NCI-H1105 (cell line): ENCODE results near the gene RBMS1.

Experiments used
- DNase-seq: peaks from one replicate; lab custom pipeline; 2025; lab: John Stamatoyannopoulos, UW

RBMS1 gene

DNA sequence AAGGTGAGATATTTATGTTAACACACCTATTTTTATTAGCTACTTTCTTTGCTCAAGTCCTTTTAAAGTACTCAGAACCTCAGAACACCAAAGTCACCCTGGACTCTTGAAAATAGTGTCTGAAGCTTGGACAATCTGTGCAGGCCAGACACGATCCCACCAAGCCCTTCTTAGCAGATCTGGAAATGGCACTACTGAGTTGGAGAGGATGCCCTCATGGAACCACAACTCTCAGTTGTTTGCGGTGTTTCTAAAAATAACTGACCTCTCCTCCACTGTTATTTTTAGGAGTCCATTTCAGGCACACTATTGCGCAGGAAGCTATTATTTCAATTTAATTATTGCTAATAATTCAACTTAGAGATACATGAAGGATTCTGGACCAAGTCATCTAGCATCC is 190.1 kb downstream of the RBMS1 start:
- DNase-seq, result no peak

DNA sequence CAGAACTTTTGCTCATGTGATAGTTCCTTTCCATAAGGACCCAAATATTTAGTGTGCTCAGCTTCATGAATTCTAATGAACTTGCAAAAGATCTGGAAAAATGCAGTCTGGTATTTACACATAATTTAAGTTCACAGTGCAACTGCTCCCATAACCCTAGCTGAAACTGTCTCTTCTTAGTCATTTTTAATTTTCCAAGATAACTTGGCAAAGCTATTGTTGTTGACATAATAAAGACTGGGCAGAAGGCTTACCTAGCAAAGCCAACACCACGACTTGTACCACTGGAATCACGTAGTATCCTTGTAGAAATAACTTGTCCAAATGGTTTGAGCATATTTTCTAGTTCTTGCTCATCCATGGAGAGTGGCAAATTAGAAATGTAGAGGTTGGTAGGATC is 190.5 kb downstream of the RBMS1 start:
- no peak for DNase-seq

DNA sequence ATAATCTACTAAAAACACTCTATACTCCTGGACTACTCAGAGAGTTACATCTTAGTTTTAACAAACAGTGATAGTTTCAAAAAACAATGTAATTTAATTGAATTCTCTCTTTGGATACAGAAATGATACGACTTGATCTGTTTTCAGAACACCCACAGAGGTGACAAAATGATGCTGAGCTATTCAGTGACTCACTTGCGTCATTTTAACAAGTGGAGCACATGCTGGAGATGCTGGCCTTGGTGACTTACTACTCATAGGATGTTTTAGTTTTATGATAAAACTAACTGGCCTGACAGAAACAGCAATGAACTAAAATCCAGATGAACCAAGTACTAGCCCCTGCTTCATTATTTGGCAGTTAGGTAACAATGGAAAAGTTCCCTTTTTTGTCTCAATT is 192.2 kb downstream of the RBMS1 start:
- DNase-seq, result no peak

DNA sequence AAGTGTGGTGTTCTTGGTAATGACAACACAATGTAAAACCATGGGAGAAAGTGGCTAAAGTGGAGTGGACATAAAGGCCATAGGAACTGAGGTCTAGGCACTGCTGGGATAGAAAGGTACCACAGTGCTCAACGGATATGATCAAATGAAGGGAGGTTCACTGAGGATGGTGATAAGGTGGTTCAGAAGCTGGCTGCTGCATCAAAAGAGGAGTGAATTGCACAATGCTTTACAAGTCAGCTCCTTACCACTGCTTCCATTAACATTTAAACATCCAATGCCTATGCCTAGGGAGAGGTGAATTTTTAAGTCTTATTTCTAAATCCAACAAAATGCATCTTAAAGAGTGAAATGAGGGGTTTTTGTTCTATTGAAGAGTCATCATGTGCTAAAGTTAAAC is 193.4 kb downstream of the RBMS1 start:
- DNase-seq, result no peak

DNA sequence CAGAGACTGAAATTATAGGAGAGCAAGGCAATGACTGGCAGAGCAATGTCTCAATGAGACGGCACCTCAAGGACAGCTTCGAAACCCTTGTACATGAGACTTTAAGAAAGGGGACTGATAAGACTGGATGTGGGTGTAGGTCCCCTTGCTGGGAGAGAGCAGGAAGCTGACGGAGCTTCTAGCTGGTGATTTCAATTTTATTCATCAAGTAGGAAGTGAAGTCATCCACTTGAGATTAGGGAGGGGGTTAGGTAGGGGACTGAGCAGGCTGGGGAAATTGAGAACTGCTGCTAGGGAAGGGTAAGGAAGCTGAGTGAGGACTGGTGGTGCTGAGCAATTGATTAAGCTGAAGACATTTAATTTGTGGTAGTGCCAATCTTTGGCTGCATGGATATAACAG is 194.1 kb downstream of the RBMS1 start:
- no peak for DNase-seq

DNA sequence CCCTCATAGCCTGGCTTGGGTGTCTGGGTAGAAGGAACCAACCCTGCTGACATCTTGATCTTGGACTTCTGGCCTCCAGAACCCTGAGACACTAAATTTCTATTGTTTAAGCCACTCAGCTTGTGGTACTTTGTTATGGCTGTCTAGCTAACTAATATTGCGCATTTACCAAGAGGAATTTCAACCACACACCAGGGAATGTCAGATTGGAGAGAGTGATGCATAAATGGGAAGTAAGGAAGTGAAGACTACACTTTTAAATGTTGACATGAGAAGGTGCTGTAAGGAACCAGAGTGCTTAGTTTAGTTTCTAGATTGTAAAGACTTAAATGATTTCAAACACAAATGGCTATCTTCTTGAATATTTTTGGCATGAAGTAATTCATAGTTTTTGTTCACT is 194.6 kb downstream of the RBMS1 start:
- no peak for DNase-seq

DNA sequence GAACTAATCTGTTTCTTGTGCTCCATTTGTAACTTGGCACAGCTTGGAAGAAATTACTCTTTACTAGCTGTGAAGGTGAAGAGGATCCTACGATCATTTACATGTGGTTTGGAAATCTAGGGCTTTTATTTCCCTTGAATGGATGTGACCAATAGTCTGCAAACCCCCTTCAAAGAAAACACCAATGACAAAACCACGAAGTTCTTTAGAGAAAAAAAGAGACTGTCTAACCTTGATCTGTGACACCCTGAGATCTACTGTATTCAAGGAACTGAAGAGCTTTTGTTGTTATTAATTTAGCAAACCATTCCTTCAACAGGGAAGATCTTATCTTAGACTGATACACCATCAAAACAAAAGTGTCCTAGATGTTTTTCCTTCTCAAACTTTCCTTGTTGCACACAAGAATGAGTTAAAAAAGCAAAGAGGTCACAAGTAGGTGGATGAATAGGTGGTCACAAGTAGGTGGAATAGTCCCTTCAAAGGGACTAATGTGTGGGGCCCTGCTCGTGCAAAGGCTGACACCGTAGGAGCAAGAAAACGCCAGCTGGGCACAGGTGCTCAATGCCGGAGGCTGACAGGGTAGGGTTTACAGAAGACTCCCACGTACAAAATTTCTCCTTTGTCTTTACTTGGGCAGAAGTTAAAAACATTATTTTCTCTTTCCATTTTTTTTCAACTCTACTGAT is 197.9 kb downstream of the RBMS1 start:
- no peak for DNase-seq

DNA sequence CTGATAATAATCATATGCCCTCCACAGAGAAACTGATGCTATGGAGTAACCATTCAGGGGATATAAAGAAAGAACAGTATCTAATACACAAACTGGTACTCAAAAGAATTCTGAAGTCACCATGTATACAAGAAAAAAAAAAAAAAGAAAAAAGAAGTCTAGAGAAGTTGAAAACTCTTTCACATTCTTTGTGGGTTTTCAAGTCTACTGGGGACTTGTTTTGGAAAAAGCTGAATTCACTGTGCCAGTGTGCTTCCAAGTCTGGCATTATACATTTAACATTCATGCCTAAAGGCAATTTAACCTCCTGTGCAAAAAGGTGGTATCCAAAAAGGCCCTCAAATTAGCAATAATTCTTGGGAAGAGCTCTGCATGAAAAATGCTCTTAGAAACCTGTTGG is 198.7 kb downstream of the RBMS1 start:
- DNase-seq, result no peak

DNA sequence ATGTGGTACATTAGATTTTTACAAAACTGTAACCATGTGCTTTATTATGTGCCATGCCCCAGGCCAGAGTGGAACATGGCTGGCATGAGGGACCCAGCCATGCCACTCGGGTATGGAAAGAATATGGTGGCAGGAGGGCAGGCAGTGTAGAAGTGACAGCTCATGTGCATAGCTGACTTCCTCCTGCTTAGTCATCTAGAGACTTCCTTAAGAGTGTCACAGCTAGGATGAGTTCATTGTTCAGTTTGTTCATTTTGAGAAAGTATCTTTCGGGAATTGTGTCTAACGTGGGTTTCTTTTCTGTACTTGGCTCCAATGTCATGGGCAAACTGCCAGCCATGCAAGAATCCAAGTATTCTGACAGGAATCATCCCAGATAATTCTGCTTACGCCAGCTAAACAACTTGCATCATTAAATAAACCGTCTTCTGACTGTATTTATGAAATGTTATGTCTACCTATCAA is 199.2 kb downstream of the RBMS1 start:
- no peak for DNase-seq

DNA sequence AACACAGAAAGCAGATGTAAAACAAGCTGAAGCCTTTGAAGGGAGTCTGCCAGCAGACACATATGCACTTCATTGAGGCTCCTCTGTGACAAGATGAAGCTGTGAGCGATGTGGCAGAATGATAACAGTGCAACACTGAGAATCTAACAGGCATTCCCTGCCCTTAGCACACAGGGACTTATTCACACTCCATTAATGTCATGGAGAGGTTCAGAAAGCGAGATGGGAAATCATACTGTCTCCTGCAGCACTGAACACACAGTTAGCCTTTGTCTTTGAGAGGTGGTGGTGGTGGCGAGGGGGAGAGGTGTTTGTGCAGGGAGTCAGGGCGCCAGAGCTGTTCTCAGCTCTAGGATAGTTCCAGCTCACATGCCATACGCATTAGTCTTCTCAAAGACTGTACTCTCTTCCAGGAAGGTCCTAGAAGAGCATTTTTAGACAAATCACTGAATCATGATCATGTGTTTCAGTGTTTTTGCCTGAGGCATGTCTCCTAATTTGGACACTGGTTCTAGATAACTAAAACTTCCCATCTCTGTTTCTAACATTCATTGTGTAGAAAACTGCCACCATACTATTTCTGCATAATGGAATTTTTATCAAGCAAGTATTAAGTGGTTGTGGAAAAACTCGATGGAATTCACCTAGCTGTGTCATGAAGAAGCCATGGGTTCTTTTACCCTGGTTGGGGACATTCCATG is 200.1 kb downstream of the RBMS1 start:
- DNase-seq, result no peak

DNA sequence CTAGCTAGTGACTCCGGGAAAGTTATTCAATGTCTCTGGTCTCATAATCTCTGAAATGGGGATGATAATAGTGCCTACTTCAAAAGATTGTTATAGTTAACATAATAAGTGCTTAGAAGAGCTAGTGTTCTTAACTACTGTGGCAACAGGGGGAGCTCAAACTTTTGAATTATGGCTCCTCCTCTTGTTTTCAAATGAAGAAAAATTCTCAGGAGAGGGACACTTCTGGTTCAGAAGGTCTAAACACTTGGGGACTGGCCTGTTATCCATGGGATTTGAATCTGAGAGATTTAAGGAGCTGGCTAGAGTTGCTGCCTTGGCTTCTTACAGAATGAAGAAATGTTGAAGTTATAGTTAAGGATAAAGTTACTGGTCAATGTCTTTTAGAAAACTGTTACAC is 201.4 kb downstream of the RBMS1 start:
- DNase-seq, result no peak

DNA sequence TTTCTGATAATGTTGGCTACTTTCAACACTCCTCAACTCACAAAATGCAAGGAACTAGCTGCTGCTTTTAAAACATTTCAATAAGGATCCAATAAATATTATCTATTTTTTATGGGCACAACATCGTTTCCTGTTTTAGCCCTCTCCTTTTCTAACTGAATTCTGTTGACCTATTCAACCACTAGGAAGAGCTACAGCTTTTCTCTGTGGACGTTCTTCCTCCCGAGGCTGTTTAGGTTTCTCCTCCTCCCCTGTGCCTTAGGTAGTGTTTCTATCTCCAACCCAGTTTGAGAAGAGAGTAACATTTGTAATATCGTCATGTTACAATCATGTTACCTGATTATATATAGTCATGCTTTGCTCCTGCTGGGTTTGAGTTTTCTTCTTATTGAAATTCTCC is 202.2 kb downstream of the RBMS1 start:
- DNase-seq, result no peak

DNA sequence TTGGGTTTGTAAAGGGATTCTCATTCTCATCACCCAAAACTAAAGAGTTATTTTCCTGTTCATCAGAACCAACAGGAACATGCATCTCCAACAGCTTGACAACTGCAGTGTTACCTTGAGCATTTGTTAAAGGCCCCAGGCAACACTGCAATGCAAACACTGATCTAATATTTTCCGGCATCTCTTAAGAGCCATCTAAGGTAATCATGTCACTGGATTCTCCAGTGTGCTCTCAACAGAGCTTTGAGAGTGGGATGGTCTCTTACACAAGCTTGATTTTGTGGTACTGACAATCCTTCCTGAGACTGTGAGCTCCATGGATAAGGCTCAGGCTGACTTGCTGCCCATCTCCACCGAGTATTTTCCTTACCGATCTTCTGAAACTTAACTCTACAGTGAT is 203.0 kb downstream of the RBMS1 start:
- DNase-seq, result no peak

DNA sequence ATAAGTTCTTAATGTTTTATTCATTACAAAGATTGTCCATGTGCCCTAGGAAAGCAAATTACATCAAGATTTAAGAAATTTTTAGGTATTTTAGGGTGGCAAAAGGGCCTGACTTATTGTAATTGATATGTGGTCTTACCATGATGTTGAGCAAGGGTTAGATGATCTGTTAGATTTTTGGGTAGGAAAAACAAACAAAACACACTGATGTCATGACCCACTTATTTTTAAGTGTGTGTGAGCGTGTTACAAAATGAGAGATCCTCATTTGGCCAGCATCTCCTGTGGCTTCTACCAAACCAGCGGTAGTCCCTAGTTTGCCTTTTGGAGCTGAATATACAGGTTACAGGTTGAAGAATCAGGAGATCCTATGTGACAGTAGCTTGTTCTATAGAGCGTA is 203.8 kb downstream of the RBMS1 start:
- no peak for DNase-seq

DNA sequence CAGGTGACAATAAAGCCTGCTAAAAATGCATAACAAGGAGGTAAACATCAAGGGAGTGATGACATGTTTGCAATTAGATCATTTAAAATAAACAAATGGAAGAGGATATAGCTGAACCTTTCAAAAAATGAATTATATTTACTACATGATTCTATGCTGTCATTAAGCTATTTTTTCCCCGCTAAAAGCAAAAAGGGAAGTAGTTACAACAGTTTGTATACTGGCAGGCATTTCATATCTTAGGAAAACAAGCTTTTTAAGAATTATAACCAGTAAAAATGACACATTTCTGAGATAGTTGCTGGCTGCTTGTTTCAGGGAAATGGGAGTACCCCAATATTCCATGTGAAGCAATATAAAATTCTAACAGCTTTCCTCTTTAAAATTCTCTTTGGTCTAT is 204.5 kb downstream of the RBMS1 start:
- DNase-seq, result no peak

DNA sequence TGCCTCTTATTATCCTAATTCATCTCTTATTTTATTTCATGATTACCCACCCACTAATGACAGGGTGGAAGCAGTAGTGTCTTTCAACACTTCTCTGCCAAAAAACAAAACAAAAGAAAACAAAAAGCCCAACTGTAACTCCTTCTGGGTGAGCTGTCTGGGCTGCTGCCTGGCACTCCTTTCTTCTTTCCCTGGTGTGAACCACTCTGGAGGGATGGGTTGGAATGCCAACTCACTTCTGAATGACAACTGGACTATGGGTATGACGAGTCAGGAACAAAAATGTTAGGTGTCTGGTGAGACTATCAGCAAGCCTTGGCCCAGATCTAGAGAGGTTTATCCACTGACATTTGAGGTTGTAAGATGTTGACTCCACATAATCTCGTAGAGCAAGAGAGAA is 205.3 kb downstream of the RBMS1 start:
- no peak for DNase-seq

DNA sequence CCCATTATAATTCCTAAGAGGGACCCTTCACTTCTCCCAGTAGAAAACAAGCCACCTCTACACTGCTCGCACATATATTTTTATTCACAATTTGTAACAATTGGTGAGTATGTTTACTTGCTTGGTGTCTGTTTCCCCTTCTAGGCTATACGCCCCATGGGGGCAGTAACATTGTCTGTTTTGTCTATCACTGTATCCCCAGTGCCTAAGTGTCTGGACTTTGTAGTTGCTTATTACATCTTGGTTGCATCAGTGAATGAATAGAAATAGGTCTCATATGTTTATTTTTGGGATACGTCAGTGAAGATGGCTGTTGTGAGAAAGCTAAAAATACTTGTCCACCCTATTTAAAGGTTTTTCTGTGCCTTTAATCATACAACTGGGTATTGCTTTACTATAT is 206.1 kb downstream of the RBMS1 start:
- no peak for DNase-seq

DNA sequence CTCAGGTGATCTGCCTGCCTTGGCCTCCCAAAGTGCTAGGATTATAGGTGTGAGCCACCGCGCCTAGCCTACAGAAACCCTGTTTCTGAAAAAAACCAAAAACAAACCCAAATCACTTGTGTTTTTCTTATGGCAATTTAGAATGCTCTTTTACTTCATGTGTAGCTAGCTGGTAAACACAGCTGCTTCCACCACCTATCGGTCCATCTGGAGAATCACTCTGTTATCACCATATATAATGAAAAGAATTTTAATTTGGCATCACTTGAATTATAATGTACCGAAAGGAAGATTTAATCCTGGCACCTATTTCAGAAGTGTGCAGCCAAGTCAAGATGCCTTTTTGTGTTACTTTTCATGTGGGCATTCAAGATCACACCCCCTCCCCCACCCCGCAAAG is 207.1 kb downstream of the RBMS1 start:
- DNase-seq, result no peak

DNA sequence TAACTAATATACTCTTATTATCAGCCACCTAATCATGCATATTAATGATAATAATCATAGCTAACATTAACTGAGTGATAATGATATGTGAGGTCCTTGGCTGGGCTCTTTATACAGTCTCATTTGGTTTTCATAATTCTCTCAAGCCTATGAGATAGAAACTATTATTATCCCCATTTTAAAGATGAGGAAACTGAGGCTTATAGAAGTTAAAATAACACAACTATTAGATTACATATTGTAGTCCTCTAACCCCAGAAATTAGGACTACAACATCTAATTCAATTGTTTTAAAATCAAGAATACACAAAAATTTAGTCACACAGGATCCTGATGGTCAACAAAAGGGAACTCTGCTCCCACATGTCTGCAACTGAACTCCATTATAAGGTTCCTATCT is 209.9 kb downstream of the RBMS1 start:
- no peak for DNase-seq

DNA sequence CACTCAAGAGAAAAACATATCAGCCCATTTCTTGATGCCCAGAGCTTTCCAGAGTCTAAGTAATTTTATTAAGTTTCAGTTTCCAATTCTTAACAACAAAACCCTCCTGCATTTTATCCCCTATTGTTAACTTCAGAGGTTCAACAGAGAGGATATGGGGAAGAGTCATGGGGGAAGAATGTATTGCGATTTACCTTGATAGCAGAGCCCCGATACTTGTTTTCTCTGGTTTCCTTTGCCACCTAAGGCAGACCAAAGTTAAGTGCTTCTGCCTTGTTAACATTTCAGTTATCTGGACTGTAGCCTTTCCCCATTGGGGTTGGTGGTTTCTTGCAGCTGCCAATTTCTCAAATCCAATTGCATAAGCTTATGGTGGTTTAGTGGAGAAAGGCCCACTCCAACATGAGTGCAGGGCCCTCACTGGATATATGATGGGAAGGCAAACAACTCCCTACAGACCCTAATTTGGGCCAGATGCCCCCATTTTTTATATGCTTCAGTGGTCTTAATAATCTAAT is 211.5 kb downstream of the RBMS1 start:
- no peak for DNase-seq

DNA sequence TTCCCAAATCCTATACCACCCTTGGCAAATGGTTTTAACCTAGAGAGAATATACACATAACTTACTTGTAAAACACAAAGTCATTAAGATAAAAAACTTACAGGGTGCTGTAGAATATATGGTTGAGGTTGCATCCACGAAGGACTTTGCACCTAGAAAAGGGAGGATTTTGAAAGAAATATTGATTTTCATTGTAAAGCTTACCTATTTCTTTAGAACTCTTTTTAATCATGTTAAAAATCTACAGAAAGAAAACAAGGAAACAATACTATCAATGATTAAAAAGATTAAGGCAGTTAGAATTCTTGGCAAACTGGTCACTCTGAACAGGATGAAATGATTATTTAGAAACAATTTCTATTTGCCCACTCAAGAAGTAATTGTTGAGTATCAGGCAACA is 212.4 kb downstream of the RBMS1 start:
- no peak for DNase-seq

DNA sequence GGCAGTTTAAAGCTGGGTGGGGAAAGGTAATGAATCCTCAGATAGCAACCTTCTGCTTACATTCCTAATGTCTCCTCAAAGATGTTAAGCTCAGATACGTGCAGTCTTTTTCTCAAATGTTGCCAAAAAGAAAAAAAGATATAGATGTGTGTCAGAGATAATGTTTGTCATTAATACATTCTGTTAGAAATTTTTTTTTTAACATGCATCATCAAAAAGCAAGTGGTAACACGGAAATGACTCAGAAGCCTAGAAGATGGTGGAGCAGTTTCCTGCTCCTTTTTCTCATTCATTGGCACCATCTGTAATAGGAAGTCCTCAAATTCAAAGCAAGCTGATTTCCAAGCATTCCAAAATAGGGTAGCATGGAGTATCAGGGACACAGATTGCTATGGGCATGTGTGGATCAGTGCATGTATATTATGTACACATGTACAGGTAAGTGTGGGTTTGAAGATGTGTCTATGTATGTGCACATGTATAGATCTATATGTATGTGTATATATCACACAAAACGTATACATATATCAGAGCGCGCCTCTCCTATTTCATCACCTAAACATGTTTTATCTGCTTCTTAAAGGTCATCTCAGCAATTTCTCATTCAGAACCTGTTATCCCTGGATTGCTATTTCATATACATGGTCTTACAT is 213.7 kb downstream of the RBMS1 start:
- DNase-seq, result no peak

DNA sequence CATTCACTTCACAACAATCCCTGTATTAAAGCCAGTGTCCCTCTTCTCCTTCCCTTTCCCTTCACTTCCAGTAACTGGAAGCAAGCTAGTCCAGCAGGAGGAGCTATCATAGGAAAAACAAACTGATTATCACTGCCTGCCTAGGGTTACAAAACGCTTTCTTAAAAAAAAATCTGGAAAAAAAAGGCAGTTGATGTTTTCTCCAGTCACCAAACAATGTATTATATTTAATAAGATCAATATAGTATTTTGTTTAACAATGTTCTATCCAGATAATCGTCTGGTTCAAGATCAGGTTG is 214.8 kb downstream of the RBMS1 start:
- no peak for DNase-seq
